ENCODE results near the gene RAB3D. TPM values are rescaled to one million over a fixed set of nuclear protein-coding genes. Genes with fewer than 3 reads are reported as not detected.
A peak's percentile ranks its signal among the peaks of the same experiment; 100 is the strongest.

Gene RAB3D
- total and polyA plus RNA-seq, 3 donors from 2014 or later = 4.5 to 9.8 (median 6.7) TPM

GRCh38 chr19:11365557-11366117 is 26.2 kb upstream of the RAB3D start:
- Histone ChIP-seq H3K27ac (no peak overlapping the region), H3K36me3 (ENCODE audit: low read depth, missing control alignments) (no peaks in the 10 kb centered on the region), H3K27me3 (no peaks in the 10 kb centered on the region), H3K4me3 (no peak overlapping the region), H3K4me1 (no peaks in the 10 kb centered on the region), H3K9me3 (no peaks in the 10 kb centered on the region)
- DNase-seq = peak; percentile 63
- intact Hi-C loops (cut with DNase I; ENCODE audit: low total_unique reads) = no loop called here
- TF ChIP-seq POLR2A (IDR thresholded peaks at IDR 0.05) = no peak
- TF ChIP-seq CTCF (IDR thresholded peaks at IDR 0.05) = no peak
- WGBS, 2 donors = 44 to 65% methylated on average over 7 of the region's 7 CpGs

DNA sequence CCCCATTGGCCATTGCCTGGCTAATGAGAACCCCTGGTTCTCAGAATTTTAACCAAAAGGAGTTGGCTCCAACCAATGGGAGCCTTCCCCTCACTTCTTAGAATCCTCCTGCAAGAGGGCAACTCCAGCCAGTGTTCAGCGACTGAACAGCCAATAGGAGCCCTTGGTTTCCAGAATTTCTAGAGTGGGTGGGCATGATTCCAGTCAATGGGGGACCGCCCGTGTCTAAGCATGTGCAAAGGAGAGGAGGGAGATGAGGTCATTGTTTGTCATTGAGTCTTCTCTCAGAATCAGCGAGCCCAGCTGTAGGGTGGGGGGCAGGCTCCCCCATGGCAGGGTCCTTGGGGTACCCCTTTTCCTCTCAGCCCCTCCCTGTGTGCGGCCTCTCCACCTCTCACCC is 25.5 kb upstream of the RAB3D start:
- no peak for DNase-seq
- H3K4me3 ChIP-seq = no peak overlapping the region
- no peaks in the 10 kb centered on the region for H3K9me3 ChIP-seq
- intact Hi-C loops (cut with DNase I; ENCODE audit: low total_unique reads) = no loop called here
- H3K4me1 ChIP-seq = no peaks in the 10 kb centered on the region
- TF ChIP-seq CTCF (IDR thresholded peaks at IDR 0.05) (no peak), POLR2A (IDR thresholded peaks at IDR 0.05) (no peak)
- no peaks in the 10 kb centered on the region for H3K36me3 ChIP-seq (ENCODE audit: low read depth, missing control alignments)
- no peak overlapping the region for H3K27ac ChIP-seq
- 65 to 75% methylated on average over 5 of the region's 5 CpGs for WGBS, 2 donors
- H3K27me3 ChIP-seq = no peaks in the 10 kb centered on the region

DNA sequence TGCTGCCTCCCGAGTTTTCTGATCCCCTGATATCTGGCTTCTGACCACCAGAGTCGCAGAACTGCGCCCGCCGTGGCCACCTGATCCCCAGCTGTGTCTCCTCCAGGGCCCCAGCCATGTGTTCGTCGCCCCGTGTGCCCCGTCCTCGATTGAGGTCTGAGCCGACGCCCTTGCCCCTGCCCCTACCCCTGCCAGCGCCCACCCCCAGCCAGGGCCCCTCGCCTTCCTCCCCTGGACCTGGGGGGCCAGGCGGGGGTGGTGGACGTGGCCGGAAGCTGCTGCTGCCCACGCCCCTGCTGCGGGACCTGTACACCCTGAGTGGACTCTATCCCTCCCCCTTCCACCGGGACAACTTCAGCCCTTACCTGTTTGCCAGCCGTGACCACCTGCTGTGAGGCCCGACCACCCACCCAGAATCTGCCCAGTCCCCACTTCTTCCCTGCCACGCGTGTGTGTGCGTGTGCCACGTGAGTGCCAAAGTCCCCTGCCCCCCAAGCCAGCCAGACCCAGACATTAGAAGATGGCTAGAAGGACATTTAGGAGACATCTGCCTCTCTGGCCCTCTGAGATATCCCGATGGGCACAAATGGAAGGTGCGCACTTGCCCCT is 24.9 kb upstream of the RAB3D start:
- WGBS, 2 donors = 92 to 94% methylated on average over 21 to 28 of the region's 28 CpGs
- intact Hi-C loops (cut with DNase I; ENCODE audit: low total_unique reads) = no loop called here
- no peaks in the 10 kb centered on the region for H3K9me3 ChIP-seq
- no peak overlapping the region for H3K4me3 ChIP-seq
- no peaks in the 10 kb centered on the region for H3K36me3 ChIP-seq (ENCODE audit: low read depth, missing control alignments)
- no peaks in the 10 kb centered on the region for H3K27me3 ChIP-seq
- no peak overlapping the region for H3K27ac ChIP-seq
- TF ChIP-seq CTCF (IDR thresholded peaks at IDR 0.05) (no peak), POLR2A (IDR thresholded peaks at IDR 0.05) (no peak)
- DNase-seq = no peak
- H3K4me1 ChIP-seq = no peaks in the 10 kb centered on the region

DNA sequence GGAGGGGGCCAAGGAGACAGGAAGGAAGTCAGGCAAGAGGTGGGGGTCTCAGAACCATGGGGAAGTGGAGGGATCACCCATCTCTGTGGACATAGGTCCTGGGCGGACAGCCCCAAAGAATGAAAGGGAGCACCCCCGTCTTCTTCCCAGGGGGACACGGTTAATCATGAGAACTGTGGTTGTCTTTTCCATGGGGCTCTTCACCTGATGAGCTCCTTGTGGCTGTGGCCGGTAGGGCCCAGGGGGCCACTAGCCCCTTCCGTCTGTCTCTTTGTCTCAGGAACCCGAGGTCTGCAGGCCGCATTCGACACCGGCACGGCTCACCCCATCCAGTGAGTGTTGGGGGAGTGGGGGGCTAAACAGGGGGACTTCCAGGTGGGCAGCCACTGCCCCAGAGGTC is 24.4 kb upstream of the RAB3D start:
- no peaks in the 10 kb centered on the region for H3K9me3 ChIP-seq
- H3K4me3 ChIP-seq = no peak overlapping the region
- no peaks in the 10 kb centered on the region for H3K4me1 ChIP-seq
- 88 to 89% methylated on average over 10 of the region's 10 CpGs for WGBS, 2 donors
- no peaks in the 10 kb centered on the region for H3K27me3 ChIP-seq
- TF ChIP-seq POLR2A (IDR thresholded peaks at IDR 0.05) = no peak
- no peak for TF ChIP-seq CTCF (IDR thresholded peaks at IDR 0.05)
- H3K36me3 ChIP-seq (ENCODE audit: low read depth, missing control alignments) = no peaks in the 10 kb centered on the region
- DNase-seq = no peak
- intact Hi-C loops (cut with DNase I; ENCODE audit: low total_unique reads) = no loop called here
- H3K27ac ChIP-seq = no peak overlapping the region
